Brain microvascular endothelial cell (primary cell): Measurements from ENCODE around the gene CNIH2.
A peak's percentile ranks its signal among the peaks of the same experiment; 100 is the strongest.
"Not testable (repeated sequence)": the region's sequence is repeated elsewhere in the genome, so short reads cannot be mapped to it uniquely, and the experiment has no call there.

Experiments used
- DNase-seq: peaks from one replicate; pipeline ENCODE4 v3.0.0-alpha.2; 2020
- H3K27ac ChIP-seq: fragments of 250-450 bp; sonication (Bioruptor Pico); 2 replicates; pipeline ENCODE4 v1.5.1; 2020; ENCODE audit warnings: mild to moderate bottlenecking, moderate library complexity
- H3K27me3 ChIP-seq: fragments of 250-450 bp; sonication (Bioruptor Pico); replicated peaks from 2 replicates; pipeline ENCODE4 v1.5.1; 2020; ENCODE audit warnings: mild to moderate bottlenecking
- H3K36me3 ChIP-seq: fragments of 250-450 bp; sonication (Bioruptor Pico); replicated peaks from 2 replicates; pipeline ENCODE4 v1.5.1; 2020; ENCODE audit warnings: mild to moderate bottlenecking
- H3K4me3 ChIP-seq: 2 replicates; pipeline ENCODE4 v1.5.1; 2011; ENCODE audit warnings: low read depth, mild to moderate bottlenecking, control low read depth, low read length, moderate library complexity
- CTCF ChIP-seq: IDR thresholded peaks from 2 replicates; pipeline ENCODE4 v1.5.1; 2011; ENCODE audit warnings: low read depth, mild to moderate bottlenecking, moderate library complexity, low read length, control low read depth, inconsistent platforms; ENCODE audit errors: missing control alignments
- in situ Hi-C: cut with HindIII; loops from 2 replicates; pipeline ENCODE4 v1.10.0; 2017; ENCODE audit warnings: low sequenced_read_pairs, low pct_ligation_motif_present

CNIH2 gene

GRCh38 chr11:66247801-66248200 lies 30.2 kb upstream of the CNIH2 start:
- no peak for DNase-seq
- no peaks in the 10 kb centered on the region for H3K27me3 ChIP-seq
- no peak for TF ChIP-seq CTCF
- H3K4me3 ChIP-seq: no peak overlapping the region
- in situ Hi-C loops: no loop called here
- no peak overlapping the region for H3K27ac ChIP-seq
- peaks cover 50% of the 10 kb centered on the region for H3K36me3 ChIP-seq

GRCh38 chr11:66248903-66249302 lies 29.1 kb upstream of the CNIH2 start:
- DNase-seq: no peak
- Histone ChIP-seq H3K27me3 (no peaks in the 10 kb centered on the region), H3K27ac (no peak overlapping the region), H3K4me3 (no peak overlapping the region), H3K36me3 (peaks cover 40% of the 10 kb centered on the region)
- no peak for TF ChIP-seq CTCF
- in situ Hi-C loops: no loop called here

- Histone ChIP-seq H3K36me3 (peaks cover 28% of the 10 kb centered on the region), H3K27ac (no peak overlapping the region), H3K4me3 (no peak overlapping the region), H3K27me3 (no peaks in the 10 kb centered on the region)
- no peak for DNase-seq
- TF ChIP-seq CTCF: no peak
- in situ Hi-C loops: no loop called here
These were observed 26.2 kb upstream of the CNIH2 start for GRCh38 chr11:66251809-66252208.

GRCh38 chr11:66253081-66253480 lies 24.9 kb upstream of the CNIH2 start:
- H3K27me3 ChIP-seq, in situ Hi-C loops: not testable (repeated sequence)
- H3K36me3 ChIP-seq: peaks cover 19% of the 10 kb centered on the region

GRCh38 chr11:66258473-66258893 lies 19.5 kb upstream of the CNIH2 start:
- H3K4me3 ChIP-seq: peak overlapping the region; percentile 91
- no peaks in the 10 kb centered on the region for H3K27me3 ChIP-seq
- no peak overlapping the region for H3K27ac ChIP-seq
- in situ Hi-C loops: no loop called here
- H3K36me3 ChIP-seq: peaks cover 23% of the 10 kb centered on the region
- no peak for TF ChIP-seq CTCF
- DNase-seq: no peak

More at GRCh38 chr11:66253081-66253480, 24.9 kb upstream of the CNIH2 start:
- not testable (repeated sequence) for DNase-seq, H3K27ac ChIP-seq, H3K4me3 ChIP-seq

- in situ Hi-C loops: no loop called here
- Histone ChIP-seq H3K27me3 (no peaks in the 10 kb centered on the region), H3K36me3 (peaks cover 25% of the 10 kb centered on the region), H3K27ac (no peak overlapping the region), H3K4me3 (no peak overlapping the region)
- no peak for TF ChIP-seq CTCF
- no peak for DNase-seq
These were observed 18.8 kb upstream of the CNIH2 start for GRCh38 chr11:66259225-66259624.
